ENCODE results near the gene ATG10. TPM values are rescaled to one million over a fixed set of nuclear protein-coding genes. Genes with fewer than 3 reads are reported as not detected.
"Not testable (repeated sequence)": the region's sequence is repeated elsewhere in the genome, so short reads cannot be mapped to it uniquely, and the experiment has no call there.

ATG10 gene
- total RNA-seq, 4 donors from 2014 or later: 6.0 to 16.4 (median 10.2) TPM

GRCh38 chr5:81980598-81981260 lies 8.9 kb downstream of the ATG10 start:
- ATAC-seq: no peak
- no peak overlapping the region for H3K27ac ChIP-seq
- WGBS, 2 donors (ENCODE audit: low coverage in 1 of 2): 100% methylated on average over 2 to 3 of the region's 3 CpGs
- H3K4me1 ChIP-seq: no peaks in the 10 kb centered on the region
- TF ChIP-seq EP300 (IDR thresholded peaks at IDR 0.05): no peak
- TF ChIP-seq POLR2A (IDR thresholded peaks at IDR 0.05): no peak
- TF ChIP-seq, protein P1, sequence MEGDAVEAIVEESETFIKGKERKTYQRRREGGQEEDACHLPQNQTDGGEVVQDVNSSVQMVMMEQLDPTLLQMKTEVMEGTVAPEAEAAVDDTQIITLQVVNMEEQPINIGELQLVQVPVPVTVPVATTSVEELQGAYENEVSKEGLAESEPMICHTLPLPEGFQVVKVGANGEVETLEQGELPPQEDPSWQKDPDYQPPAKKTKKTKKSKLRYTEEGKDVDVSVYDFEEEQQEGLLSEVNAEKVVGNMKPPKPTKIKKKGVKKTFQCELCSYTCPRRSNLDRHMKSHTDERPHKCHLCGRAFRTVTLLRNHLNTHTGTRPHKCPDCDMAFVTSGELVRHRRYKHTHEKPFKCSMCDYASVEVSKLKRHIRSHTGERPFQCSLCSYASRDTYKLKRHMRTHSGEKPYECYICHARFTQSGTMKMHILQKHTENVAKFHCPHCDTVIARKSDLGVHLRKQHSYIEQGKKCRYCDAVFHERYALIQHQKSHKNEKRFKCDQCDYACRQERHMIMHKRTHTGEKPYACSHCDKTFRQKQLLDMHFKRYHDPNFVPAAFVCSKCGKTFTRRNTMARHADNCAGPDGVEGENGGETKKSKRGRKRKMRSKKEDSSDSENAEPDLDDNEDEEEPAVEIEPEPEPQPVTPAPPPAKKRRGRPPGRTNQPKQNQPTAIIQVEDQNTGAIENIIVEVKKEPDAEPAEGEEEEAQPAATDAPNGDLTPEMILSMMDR (IDR thresholded peaks at IDR 0.05): no peak
- TF ChIP-seq POLR2AphosphoS5 (IDR thresholded peaks at IDR 0.05): no peak
- H3K9me3 ChIP-seq: no peaks in the 10 kb centered on the region
- no peaks in the 10 kb centered on the region for H3K27me3 ChIP-seq
- H3K4me3 ChIP-seq: no peak overlapping the region
- H3K36me3 ChIP-seq: peaks cover 0 to 38% of the 10 kb centered on the region in 2 donors

- not testable (repeated sequence) for ATAC-seq, H3K4me1 ChIP-seq
- WGBS, 2 donors (ENCODE audit: low coverage in 1 of 2): 93 to 96% methylated on average over 8 to 10 of the region's 11 CpGs
These were observed 10.4 kb downstream of the ATG10 start for GRCh38 chr5:81982172-81982685.

GRCh38 chr5:81983148-81983547 lies 11.3 kb downstream of the ATG10 start:
- ATAC-seq, H3K27me3 ChIP-seq, H3K9me3 ChIP-seq, H3K27ac ChIP-seq, H3K4me1 ChIP-seq, H3K4me3 ChIP-seq: not testable (repeated sequence)
- WGBS, 2 donors (ENCODE audit: low coverage in 1 of 2): no CpG with 5 or more reads among the region's 27 CpGs
- H3K36me3 ChIP-seq: peaks cover 0 to 33% of the 10 kb centered on the region in 2 donors

More at GRCh38 chr5:81982172-81982685, 10.4 kb downstream of the ATG10 start:
- peaks cover 0 to 30% of the 10 kb centered on the region in 2 donors for H3K36me3 ChIP-seq
- not testable (repeated sequence) for H3K4me3 ChIP-seq, H3K9me3 ChIP-seq, H3K27ac ChIP-seq, H3K27me3 ChIP-seq

GRCh38 chr5:81983563-81983962 lies 11.7 kb downstream of the ATG10 start:
- no CpG with 5 or more reads among the region's 30 CpGs for WGBS, 2 donors (ENCODE audit: low coverage in 1 of 2)
- ATAC-seq: not testable (repeated sequence)
- H3K36me3 ChIP-seq: peaks cover 0 to 33% of the 10 kb centered on the region in 2 donors

DNA sequence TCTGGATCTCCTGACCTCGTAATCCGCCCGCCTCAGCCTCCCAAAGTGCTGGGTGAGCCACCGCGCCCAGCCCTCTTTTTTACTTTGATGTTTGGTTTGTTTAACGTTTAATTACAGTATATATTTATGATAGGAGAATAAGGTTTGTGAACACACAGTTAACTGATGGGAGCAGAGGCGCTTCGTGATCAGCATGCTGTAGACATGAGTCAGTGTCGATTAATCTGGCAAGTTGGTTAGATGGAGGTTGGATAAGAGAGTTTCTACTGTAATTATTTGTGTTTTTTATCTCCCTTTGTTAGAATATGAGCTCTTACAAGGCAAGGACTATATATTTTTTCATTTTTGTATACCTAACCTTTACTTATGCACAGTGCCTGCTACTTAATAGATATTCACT lies 14.3 kb downstream of the ATG10 start:
- no peaks in the 10 kb centered on the region for H3K4me1 ChIP-seq
- TF ChIP-seq, protein P1 (IDR thresholded peaks at IDR 0.05): no peak
- TF ChIP-seq POLR2AphosphoS5 (IDR thresholded peaks at IDR 0.05) (no peak), EP300 (IDR thresholded peaks at IDR 0.05) (no peak)
- WGBS, 2 donors (ENCODE audit: low coverage in 1 of 2): 89 to 91% methylated on average over 3 to 8 of the region's 9 CpGs
- H3K27ac ChIP-seq: no peak overlapping the region
- peaks cover 0 to 29% of the 10 kb centered on the region in 2 donors for H3K36me3 ChIP-seq
- ATAC-seq: no peak
- no peaks in the 10 kb centered on the region for H3K9me3 ChIP-seq
- no peaks in the 10 kb centered on the region for H3K27me3 ChIP-seq
- H3K4me3 ChIP-seq: no peak overlapping the region

More at GRCh38 chr5:81983563-81983962, 11.7 kb downstream of the ATG10 start:
- not testable (repeated sequence) for H3K4me1 ChIP-seq, H3K4me3 ChIP-seq, H3K27ac ChIP-seq, H3K27me3 ChIP-seq, H3K9me3 ChIP-seq

- Histone ChIP-seq H3K27me3 (no peaks in the 10 kb centered on the region), H3K36me3 (peaks cover 0 to 28% of the 10 kb centered on the region in 2 donors), H3K4me1 (no peaks in the 10 kb centered on the region), H3K9me3 (no peaks in the 10 kb centered on the region), H3K27ac (no peak overlapping the region), H3K4me3 (no peak overlapping the region)
- TF ChIP-seq, protein P1 (IDR thresholded peaks at IDR 0.05): no peak
- TF ChIP-seq POLR2A (IDR thresholded peaks at IDR 0.05): no peak
- no peak for TF ChIP-seq EP300 (IDR thresholded peaks at IDR 0.05)
- TF ChIP-seq POLR2AphosphoS5 (IDR thresholded peaks at IDR 0.05): no peak
- 67 to 77% methylated on average over 3 to 4 of the region's 5 CpGs for WGBS, 2 donors (ENCODE audit: low coverage in 1 of 2)
- peak; percentile 34 for ATAC-seq
These were observed 17.4 kb downstream of the ATG10 start for GRCh38 chr5:81989204-81989603.

All from gastroesophageal sphincter (tissue), 4 donors.